ENCODE results near the gene GPR155.
"Not testable (repeated sequence)": the region's sequence is repeated elsewhere in the genome, so short reads cannot be mapped to it uniquely, and the experiment has no call there.

Gene GPR155

DNA sequence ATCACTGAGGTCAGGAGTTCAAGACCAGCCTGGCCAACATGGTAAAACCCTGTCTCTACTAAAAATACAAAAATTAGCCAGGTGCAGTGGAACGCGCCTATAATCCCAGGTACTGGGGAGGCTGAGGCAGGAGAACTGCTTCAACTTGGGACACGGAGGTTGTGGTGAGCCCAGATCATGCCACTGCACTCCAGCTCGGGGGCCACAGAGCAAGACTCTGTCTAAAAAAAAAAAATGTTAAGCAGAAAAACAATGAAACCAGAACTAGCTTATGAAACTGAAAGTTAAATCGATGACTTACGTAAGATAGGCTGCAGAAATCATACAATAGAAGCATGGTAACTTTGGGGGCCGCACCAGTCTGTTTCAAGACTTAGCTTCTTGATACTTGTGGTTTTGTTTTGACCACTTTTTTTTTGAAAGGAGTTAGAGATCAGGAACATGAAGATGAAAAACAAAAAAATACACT is 6.2 kb upstream of the GPR155 start:
- DNase-seq (ENCODE audit: low spot score) = no peak

DNA sequence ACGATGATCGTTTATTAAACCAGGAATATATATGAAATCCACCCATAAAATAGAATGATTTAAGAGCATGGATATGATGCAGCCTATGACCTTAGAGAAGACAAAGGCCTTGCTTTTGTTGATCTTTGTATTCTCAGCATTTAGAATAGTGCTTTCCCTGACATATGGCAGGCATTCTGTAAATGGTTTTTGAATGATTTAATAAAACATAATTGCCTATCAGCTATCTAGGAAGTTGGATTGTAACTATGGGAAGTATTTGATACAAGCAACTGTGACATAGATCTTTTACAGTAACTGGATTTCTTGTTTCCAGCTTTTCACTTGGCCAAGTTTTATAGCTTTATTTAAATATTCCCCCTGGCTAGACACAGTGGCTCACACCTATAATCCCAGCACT is 5.1 kb upstream of the GPR155 start:
- no peak for DNase-seq (ENCODE audit: low spot score)

GRCh38 chr2:174490051-174490450 is 3.2 kb upstream of the GPR155 start:
- no peak for DNase-seq (ENCODE audit: low spot score)

GRCh38 chr2:174489520-174489919 is 2.7 kb upstream of the GPR155 start:
- DNase-seq (ENCODE audit: low spot score) = not testable (repeated sequence)

GRCh38 chr2:174487820-174488162 is 962 bp upstream of the GPR155 start:
- DNase-seq (ENCODE audit: low spot score) = no peak

DNA sequence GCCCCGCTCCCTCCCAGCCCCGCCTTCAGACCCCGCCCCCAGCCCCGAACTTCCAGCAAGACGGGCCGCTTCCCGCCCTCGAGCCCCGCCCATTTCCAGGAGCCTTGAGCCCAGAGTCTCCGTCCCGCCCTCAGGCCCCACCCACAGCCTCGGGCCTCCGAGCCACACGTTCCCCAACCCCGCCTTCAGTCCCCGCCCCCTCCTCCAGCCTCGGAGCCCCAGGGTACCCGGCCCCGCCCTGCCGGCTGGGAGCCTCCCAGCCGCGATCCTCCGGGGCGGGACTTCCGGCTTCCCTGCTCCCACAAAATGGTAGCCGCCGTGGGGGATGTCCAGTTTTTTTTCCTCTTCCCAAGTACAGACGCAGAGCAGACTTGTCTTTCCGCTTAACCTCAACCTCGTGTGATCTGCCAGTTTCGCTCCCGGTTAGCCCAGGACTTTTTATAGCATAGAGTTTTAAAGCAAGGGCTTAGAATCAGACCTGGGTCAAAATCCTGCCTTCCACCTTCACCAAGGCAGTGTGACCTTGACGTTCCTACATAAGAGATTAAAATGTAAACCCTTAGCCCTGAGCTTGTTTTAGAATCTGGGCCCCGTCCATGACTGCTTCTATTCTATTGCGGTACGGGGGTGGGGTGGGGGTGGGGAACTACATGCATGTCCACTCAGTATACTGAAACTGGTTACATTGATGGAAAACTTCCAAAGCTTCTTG is 435 bp upstream of the GPR155 start:
- DNase-seq (ENCODE audit: low spot score) = peak; percentile 96

DNA sequence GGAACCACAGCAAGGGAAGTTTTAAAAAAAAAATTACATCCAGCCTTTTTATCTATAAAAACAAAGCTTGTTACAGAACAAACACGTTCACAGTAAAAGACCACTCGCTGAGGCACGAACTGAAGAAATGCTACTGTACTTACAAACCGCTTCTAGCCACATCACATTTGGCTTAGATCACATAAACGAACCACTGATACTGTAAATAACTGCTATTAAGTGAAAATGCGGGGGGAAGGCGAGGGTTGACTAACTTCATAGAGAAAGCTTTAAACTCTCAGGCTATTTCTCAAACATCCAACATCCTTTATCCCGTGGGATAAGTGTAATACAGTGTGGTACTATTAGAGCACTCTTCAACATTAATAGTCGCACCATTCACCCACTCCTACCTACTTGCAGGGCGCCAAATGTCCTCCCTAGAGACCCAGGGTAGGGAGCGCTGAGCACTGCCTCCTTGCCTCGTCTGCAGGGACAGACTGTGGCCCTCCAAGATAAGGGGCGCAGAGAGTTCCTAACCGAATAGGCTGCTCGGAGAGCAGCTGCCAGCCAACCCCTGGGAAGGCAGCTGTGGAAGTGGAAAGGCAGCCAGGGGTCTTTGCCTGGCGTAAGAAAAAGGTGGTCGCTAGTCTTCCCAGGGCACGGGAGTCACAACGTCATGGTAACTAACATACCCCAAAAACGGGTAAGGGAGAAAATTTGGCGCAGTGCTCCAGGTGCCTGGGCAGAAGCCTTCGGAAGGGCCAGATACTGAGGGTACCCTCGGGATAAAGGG is 854 bp downstream of the GPR155 start:
- DNase-seq (ENCODE audit: low spot score) = peak; percentile 46

GRCh38 chr2:174485045-174485444 is 1.8 kb downstream of the GPR155 start:
- DNase-seq (ENCODE audit: low spot score) = not testable (repeated sequence)

GRCh38 chr2:174484573-174484972 is 2.3 kb downstream of the GPR155 start:
- DNase-seq (ENCODE audit: low spot score) = no peak

GRCh38 chr2:174482854-174483253 is 4.0 kb downstream of the GPR155 start:
- DNase-seq (ENCODE audit: low spot score) = no peak

DNA sequence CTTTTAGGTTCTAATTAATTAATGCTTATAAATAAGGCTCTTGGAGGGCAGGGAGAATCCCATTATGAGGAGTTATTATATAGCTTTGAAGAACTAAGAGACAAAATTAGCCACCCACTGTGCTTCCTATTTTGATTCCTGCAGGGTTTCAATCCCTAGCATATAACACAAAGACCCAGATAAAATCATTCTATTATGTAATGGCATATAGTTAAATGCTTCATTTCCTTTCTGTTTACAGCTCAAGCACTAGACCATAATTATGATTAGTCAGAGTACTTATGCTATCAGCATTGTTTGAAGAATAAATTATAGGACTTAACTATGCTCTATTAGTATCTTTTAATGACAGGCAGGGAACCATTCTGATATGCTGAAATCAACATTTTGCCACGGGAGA is 9.1 kb downstream of the GPR155 start:
- DNase-seq (ENCODE audit: low spot score) = no peak

DNA sequence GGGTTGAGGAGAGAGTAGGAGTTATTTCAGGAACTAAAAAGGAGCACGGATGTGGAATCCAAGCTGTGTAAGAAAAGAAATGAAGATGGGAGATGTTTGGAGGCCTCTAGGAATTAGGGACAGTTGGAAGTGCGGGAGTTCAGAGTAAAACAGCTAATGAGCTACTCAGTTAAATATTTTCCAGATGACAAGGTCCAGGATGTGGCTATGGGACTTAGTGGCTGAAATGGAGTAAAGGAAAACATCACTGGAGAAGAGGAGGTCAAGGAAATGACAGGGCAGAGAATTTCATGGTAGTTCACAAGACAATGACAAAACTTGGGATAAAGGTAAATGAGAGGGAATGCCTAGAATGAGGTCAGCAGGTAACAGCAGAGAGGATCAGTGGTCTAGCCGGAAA is 13.0 kb downstream of the GPR155 start:
- DNase-seq (ENCODE audit: low spot score) = no peak

GRCh38 chr2:174465327-174465726 is 21.5 kb downstream of the GPR155 start:
- peak; percentile 48 for DNase-seq (ENCODE audit: low spot score)

DNA sequence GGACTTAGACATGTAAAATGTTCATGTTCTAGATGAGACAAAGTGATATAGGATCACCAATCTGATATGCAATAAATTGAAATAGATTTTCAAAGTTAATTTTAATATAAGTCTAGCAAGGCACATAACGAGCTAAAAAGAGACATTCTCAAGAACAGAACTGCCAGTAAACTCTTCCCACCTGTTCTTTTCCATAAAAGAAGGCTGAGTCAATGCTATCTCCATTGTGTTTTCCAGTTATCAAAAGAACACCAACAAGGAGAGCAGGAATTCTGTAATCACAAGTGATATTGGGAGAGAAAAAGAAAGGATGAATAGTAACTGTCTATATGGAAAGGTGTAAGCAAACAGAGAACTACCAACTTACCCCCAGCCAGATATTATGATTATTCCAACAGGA is 25.6 kb downstream of the GPR155 start:
- DNase-seq (ENCODE audit: low spot score) = no peak

DNA sequence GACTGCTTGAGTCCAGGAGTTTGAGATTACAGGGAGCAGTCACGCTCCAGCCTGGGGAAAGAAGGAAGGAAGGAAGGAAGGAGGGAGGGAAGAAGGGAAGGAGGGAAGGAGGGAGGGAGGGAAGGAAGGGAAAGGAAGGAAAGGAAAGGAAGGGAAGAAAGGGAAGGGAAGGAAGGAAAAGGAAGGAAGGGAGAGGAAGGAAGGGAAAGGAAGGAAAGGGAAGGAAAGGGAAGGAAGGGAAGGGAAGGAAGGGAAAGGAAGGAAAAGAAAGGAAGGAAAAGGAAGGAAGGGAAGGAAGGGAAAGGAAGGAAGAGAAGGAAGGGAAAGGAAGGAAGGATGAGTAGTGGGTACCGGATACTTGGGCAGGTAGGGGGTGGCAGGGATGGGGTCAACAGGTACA is 32.3 kb downstream of the GPR155 start:
- no peak for DNase-seq (ENCODE audit: low spot score)

DNA sequence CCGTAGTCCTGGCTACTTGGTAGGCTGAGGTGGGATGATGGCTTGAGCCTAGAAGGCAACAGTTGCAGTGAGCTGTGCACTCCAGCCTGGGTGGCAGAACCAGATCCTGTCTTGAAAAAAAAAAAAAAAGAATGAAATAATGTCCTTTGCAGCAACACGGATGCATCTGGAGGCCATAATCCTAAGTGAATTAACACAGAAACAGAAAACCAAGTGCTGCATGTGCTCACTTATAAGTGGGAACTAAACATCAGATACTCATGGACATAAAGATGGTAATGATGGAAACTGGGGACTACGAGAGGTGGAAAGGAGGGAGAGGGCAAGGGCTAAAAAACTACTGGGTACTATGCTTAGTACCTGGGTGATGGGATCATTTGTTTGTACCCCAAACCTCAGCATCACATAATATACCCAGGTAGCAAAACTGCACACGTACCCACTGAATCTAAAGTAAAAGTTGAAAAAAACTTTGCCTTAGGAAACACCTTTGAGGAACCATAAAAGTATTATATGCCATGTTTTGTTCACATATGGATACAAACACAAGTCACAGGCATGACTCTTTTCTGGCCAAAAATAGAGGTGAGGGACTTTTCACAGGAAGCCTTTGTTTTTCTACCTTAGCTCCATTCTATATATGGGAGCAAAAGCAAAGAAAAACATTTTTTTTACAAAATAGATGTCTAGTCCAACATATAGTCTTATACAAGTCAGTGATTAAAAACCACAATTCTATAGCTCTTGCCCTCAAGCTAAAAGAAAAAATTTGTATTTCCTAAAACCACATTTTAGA is 36.6 kb downstream of the GPR155 start:
- DNase-seq (ENCODE audit: low spot score) = no peak

GRCh38 chr2:174449033-174449432 is 37.8 kb downstream of the GPR155 start:
- no peak for DNase-seq (ENCODE audit: low spot score)

- no peak for DNase-seq (ENCODE audit: low spot score)
Measured at GRCh38 chr2:174446531-174446930, 40.3 kb downstream of the GPR155 start.

DNA sequence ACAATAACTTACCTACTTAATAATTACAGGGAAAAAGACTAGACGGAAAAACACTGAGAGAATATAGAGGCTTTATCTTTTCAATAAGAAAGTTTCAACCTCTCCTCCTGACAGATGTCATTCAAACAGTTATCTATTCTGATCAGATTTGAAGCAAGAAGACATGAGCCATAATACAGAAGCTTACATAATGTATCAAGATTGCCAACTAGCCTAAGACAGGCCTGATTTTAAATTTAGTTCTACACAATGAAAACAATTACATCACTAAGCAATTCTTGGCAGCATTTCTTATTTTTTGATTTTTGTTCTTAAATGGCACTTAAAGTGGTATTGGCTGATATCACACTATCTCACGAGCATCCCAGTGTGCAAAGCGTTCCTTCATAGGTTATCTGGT is 41.6 kb downstream of the GPR155 start:
- no peak for DNase-seq (ENCODE audit: low spot score)

DNA sequence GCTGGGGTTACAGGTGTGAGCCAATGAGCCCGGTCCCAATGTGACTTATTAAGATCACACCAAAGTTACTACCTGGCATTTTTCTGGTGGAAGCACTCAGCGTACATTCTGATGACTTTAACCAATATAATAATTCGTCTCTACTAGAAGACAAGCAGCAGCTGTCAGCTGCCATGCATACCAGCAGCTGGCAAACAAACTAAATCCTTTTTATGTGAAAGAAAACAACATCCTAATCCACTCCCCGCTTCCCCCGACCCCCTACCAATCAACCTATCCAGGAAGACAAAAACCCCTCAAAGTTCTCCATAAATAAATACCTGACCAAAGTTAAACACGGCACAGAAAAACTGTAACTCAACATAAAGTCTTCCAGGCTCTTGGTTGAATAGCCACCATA is 42.1 kb downstream of the GPR155 start:
- no peak for DNase-seq (ENCODE audit: low spot score)

DNA sequence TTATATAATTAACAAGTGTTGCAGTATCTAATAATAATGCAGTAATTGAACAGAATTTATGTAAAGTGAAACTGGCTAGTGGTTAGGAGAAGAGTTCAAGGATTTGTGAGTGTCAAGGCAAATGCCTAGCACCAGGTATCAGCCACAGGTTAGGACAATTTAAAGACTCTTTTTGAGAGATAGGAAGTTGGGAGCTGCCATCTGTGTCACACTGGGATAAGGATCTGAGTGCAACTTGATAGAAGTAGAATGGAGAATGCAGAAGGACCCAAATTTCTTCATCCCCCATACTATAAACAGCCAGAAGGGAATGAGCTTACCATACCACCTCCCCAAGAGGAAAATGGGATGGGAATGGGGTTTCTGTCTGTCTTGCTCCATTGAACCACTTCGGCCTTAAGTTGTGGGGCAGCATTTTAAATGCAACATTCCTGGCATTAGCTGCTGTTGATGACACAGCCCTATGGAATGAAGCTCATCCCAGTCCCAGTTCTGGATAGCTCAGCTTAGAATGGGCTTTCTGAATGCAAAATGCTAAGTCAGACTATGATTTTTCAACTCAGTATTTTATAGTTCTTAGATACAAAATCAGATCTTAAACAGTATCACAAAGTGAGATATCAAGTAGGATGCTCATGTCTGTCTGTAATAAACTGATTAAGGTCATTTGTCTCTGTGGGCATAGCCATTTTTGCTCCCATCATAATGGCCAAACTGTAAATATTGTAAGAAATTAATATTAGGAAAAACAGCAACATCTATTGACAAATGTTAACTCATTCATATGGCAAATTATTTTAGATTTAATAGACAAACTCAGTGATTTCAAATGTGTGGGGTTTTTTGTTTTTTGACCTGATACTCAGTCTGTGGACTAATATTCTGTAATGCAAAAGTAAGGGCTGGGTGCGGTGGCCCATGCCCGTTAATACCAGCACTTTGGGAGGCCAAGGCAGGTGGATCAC is 44.0 kb downstream of the GPR155 start:
- DNase-seq (ENCODE audit: low spot score) = no peak

DNA sequence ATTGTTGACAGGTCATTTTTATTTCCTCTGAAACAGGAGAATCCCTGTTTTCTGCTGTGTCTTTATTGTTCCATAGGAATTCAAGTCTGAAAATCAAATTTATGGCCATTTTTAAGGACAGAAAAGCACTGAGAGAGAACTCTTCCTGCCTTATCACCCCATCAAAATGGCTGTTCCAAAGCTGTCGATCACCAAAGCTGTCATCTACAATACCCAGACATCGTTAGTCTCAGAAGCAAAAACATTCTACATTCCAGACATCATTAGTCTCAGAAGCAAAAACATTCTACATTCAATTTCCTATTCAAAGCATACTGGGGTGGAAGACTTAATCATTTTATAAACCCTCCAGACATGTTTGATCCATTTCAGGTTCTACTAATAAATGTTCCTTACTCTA is 46.9 kb downstream of the GPR155 start:
- no peak for DNase-seq (ENCODE audit: low spot score)
